Erythroblast (primary cell): ENCODE results near the gene L3HYPDH.

Source experiments
- GATA1 ChIP-seq: IDR thresholded peaks from 2 replicates; pipeline ENCODE4 v1.6.1; 2011; ENCODE audit warnings: low read depth, mild to moderate bottlenecking, control low read depth, low read length, moderate library complexity
- POLR2A ChIP-seq: IDR thresholded peaks from 2 replicates; pipeline ENCODE4 v1.6.1; 2011; ENCODE audit warnings: mild to moderate bottlenecking, low read length

DNA sequence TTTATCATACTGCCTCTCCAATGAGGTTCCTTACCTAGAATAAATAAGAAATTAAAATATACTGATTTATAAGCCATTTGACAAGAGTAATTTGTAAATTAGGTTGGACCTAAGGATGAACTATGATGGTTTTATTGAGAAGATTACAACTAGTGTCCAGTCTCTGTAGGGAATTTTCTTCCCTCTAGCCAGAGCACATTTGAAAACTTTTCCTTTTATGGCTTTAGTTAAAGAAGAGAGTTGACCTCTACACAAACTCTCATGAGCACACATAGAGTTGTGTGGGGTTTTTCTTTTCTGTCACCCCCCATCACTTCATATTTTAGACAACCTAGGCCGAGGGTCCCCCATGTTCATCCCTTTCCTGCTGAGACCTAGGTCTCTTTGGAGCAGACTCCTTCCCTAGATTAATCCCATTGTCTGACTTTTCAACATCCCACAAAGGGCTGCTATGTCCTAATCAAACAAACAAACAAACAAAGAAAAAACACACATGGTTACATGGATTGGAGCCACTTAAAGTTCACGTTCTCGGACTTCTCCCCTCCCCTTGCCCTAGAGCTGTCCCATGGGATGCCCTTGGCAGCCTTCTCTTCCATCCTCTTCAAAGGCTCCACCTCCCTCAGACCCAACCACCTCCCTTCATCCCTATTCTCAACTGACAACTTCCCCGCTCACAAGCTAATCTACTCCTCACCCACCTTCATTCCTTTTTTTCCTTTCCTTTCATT lies 59.7 kb downstream of the L3HYPDH start:
- TF ChIP-seq POLR2A (no peak), GATA1 (no peak)
